SHP77 (cell line): ENCODE results near the gene TEX22.

Experiments
- DNase-seq, 2 experiments: peaks; one replicate each; lab custom pipeline; 2025; lab: John Stamatoyannopoulos, UW

TEX22 gene

GRCh38 chr14:105456736-105457617 lies 58.6 kb downstream of the TEX22 start:
- DNase-seq: no peak

GRCh38 chr14:105458010-105458409 lies 59.7 kb downstream of the TEX22 start:
- no peak for DNase-seq

GRCh38 chr14:105458571-105458970 lies 60.2 kb downstream of the TEX22 start:
- no peak for DNase-seq

GRCh38 chr14:105460116-105460515 lies 61.8 kb downstream of the TEX22 start:
- no peak for DNase-seq

- DNase-seq: no peak
These were observed 62.3 kb downstream of the TEX22 start for GRCh38 chr14:105460616-105461015.

- DNase-seq: no peak
These were observed 63.6 kb downstream of the TEX22 start for GRCh38 chr14:105461903-105462302.
